ENCODE results near the gene OVAAL. TPM values are rescaled to one million over a fixed set of nuclear protein-coding genes. Genes with fewer than 3 reads are reported as not detected.

Gene OVAAL
- total and polyA plus RNA-seq, 5 donors: 0.39 to 1.7 (median 0.47) TPM

DNA sequence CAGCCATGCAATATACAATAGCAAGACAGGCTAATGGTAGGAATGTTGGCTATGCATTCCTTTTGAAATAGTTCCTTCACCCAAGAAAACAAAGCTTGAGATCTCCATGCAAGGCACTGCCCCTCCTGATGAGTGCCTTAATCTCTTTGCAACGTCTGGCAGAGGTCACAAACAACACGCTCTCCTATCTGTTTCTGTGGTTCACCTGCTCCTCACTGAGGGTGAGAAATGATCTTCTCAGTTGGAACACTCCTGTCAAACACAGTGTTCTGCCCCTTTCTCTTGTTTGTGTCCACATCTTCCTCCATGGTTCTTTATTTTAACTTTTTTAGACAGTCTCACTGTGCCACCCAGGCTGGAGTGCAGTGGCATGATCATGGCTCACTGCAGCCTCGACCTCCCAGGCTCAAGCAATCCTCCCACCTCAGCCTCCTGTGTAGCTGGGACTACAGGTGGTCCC, 51.8 kb downstream of the OVAAL start:
- 71% methylated on average over 3 of the region's 3 CpGs for WGBS
- no peaks in the 10 kb centered on the region for H3K9me3 ChIP-seq (ENCODE audit: control insufficient read depth, low read length)
- H3K27ac ChIP-seq (ENCODE audit: low read length): peak overlapping the region; percentile 94
- DNase-seq (no peak), ATAC-seq (no peak)
- no peaks in the 10 kb centered on the region for H3K27me3 ChIP-seq (ENCODE audit: control insufficient read depth, insufficient read depth)
- H3K4me1 ChIP-seq (ENCODE audit: control insufficient read depth, insufficient read depth, low read length): no peaks in the 10 kb centered on the region
- intact Hi-C loops (cut with DNase I): loop anchor here in 1 of 4 donors (10.0 kb wide), 1 partner anchor 66 kb away; no protein-coding TSS in a partner anchor
- no peak overlapping the region for H3K4me3 ChIP-seq (ENCODE audit: low read length)

DNA sequence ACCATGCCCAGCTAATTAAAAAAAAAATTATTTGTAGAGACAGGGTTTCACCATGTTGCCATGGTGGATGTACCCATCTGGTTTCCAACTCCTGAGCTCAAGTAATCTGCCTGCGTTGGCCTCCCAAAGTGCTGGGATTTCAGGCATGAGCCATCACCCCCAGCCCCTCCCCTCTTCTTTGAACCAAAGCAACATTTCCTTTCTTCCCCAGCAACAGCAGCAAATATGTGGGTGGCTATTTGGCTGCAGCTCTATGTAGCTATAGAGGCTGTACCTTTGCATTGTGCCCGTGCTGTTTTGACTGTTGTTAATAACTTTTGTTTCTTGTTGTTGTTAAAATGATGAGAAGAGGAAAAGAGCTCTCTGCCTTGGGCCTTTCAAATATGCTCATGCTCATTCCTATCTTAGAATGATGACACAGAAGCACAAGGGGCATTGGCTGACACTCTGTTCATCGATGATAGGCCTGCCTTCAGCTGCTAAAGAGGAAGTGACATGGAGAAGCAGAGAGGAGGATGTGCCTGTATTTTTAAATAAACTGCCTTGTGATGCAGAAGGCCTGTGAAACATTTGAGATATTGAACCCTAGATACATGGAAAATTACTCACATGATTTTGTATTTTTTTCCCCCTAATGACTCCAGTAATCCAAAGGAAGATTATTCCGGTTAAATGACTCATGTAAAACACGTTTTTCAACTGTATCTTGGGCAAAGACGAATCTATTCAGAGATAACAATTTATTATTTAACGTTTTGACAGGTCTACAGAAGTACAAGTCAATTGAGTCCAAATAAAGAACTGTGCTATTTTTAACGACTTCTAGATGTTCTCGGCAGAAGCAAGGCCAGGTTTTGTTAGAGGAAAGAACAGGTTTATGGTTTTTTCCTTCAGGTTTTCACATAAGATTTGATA, 52.5 kb downstream of the OVAAL start:
- peak; percentile 79 to 86 for ATAC-seq
- H3K9me3 ChIP-seq (ENCODE audit: control insufficient read depth, low read length): no peaks in the 10 kb centered on the region
- peak overlapping the region; percentile 94 for H3K27ac ChIP-seq (ENCODE audit: low read length)
- WGBS: 30% methylated on average over 9 of the region's 9 CpGs
- H3K27me3 ChIP-seq (ENCODE audit: control insufficient read depth, insufficient read depth): no peaks in the 10 kb centered on the region
- DNase-seq: no peak
- H3K4me1 ChIP-seq (ENCODE audit: control insufficient read depth, insufficient read depth, low read length): no peaks in the 10 kb centered on the region
- H3K4me3 ChIP-seq (ENCODE audit: low read length): no peak overlapping the region
- intact Hi-C loops (cut with DNase I): loop anchor here in 1 of 4 donors (10.0 kb wide), 1 partner anchor 66 kb away; no protein-coding TSS in a partner anchor

DNA sequence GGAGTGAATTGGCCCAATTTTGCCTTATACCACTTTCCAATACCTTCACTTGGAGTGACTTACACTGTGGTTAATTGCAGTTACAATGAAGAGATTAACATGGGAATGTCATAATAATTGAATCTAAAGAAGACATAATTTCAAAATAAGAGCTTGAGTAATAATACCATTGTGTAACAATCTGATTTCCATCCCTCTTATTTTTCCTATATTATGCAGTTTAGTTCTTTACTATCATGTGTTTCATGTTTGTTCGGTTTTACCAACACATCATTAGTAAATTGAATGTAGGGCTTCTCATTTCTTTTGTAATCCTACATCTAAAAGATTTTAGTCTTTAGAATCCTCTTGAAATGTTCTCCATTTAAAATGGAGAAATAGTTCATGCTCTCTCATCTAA, 53.9 kb downstream of the OVAAL start:
- ATAC-seq (no peak), DNase-seq (no peak)
- Histone ChIP-seq H3K4me3 (ENCODE audit: low read length) (no peak overlapping the region), H3K27me3 (ENCODE audit: control insufficient read depth, insufficient read depth) (no peaks in the 10 kb centered on the region), H3K4me1 (ENCODE audit: control insufficient read depth, insufficient read depth, low read length) (peaks cover 2% of the 10 kb centered on the region), H3K27ac (ENCODE audit: low read length) (no peak overlapping the region), H3K9me3 (ENCODE audit: control insufficient read depth, low read length) (no peaks in the 10 kb centered on the region)
- intact Hi-C loops (cut with DNase I): loop anchor here in 1 of 4 donors (10.0 kb wide), 1 partner anchor 68 kb away; no protein-coding TSS in a partner anchor
- WGBS: 91% methylated on average over 1 of the region's 1 CpG

DNA sequence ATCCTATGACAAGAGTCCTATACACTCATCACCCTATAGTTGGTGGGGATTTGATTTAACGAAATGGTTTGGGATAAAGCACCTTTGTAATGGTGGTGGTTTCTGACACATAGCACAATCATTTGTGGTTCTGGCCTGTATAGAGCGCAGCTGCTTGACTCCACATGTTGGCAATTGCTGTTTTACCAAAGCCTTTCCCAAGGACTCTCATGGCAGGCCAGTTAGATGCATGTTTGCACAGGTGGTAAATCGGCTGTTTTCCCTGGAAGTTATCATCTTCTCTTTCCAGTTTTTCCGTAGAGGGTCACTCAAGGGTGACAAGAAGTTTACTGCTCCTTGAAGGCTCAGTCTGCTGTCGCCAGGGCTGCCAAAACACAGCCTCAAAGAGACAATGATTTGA, 56.0 kb downstream of the OVAAL start:
- 74% methylated on average over 5 of the region's 5 CpGs for WGBS
- intact Hi-C loops (cut with DNase I): loop anchor here in 1 of 4 donors (10.0 kb wide), 1 partner anchor 70 kb away; no protein-coding TSS in a partner anchor

DNA sequence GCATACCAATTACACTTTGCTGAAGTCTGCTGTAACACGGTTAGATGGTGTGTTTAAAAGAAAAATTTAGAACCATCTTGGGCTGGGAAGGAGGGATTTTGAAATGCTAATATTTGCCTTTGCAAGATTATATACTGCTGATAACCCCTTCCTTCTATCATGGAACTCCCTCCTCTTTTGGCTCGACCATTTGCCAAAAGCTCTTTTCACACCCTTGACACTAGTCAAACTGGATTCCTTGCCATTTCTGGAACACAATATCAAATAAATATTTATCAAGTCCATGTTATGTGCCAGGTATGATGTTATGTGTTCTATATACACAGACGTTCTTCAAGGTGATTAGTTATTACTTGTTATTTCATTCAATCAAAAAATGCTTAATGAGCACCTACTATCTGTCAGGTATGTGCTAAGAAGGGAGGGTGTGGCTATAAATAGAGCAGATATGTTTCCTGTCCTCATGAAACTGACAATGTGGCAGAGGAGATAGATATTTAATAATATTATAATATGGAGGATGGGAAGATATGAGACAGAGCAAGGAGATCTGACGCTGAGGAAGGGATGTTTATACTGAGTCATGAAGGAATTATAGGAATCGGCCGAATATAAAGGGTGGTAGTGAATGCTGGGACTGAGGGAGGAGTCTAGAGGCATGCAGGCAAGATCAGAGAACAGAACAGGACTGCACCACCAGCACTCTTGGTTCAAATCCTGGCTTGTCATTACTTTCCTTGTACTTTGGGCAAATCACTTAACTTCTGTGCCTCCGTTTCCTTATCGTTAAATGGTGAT, 56.9 kb downstream of the OVAAL start:
- Histone ChIP-seq H3K9me3 (ENCODE audit: control insufficient read depth, low read length) (no peaks in the 10 kb centered on the region), H3K27ac (ENCODE audit: low read length) (no peak overlapping the region), H3K4me3 (ENCODE audit: low read length) (no peak overlapping the region), H3K27me3 (ENCODE audit: control insufficient read depth, insufficient read depth) (no peaks in the 10 kb centered on the region), H3K4me1 (ENCODE audit: control insufficient read depth, insufficient read depth, low read length) (peaks cover 2% of the 10 kb centered on the region)
- no peak for DNase-seq
- ATAC-seq: no peak
- intact Hi-C loops (cut with DNase I): loop anchor here in 1 of 4 donors (10.0 kb wide), 1 partner anchor 71 kb away; no protein-coding TSS in a partner anchor
- WGBS: 64% methylated on average over 8 of the region's 8 CpGs

More for the DNA sequence above, 56.0 kb downstream of the OVAAL start:
- no peaks in the 10 kb centered on the region for H3K9me3 ChIP-seq (ENCODE audit: control insufficient read depth, low read length)
- H3K4me3 ChIP-seq (ENCODE audit: low read length): no peak overlapping the region
- ATAC-seq (no peak), DNase-seq (no peak)
- H3K27ac ChIP-seq (ENCODE audit: low read length): no peak overlapping the region
- no peaks in the 10 kb centered on the region for H3K27me3 ChIP-seq (ENCODE audit: control insufficient read depth, insufficient read depth)
- H3K4me1 ChIP-seq (ENCODE audit: control insufficient read depth, insufficient read depth, low read length): peaks cover 2% of the 10 kb centered on the region

Other genes with a start within 250 kb of the OVAAL start
- gene ACBD6, start 56.4 kb upstream of the OVAAL start, total RNA-seq: 10 to 100 TPM; 22.1 to 24.8 (median 23.5) TPM
- gene ACBD6, start 56.4 kb upstream of the OVAAL start, polyA plus RNA-seq: 28.9 TPM
- 10 to 100 TPM; 22.9 to 33.4 (median 31.5) TPM for gene XPR1, start 73.1 kb downstream of the OVAAL start, total RNA-seq
- 10.7 TPM for gene XPR1, start 73.1 kb downstream of the OVAAL start, polyA plus RNA-seq